ENCODE results near the gene OR5T3. TPM values are rescaled to one million over a fixed set of nuclear protein-coding genes. Genes with fewer than 3 reads are reported as not detected.

Gene OR5T3
- total and polyA plus RNA-seq, 3 donors from 2014 or later: not detected

DNA sequence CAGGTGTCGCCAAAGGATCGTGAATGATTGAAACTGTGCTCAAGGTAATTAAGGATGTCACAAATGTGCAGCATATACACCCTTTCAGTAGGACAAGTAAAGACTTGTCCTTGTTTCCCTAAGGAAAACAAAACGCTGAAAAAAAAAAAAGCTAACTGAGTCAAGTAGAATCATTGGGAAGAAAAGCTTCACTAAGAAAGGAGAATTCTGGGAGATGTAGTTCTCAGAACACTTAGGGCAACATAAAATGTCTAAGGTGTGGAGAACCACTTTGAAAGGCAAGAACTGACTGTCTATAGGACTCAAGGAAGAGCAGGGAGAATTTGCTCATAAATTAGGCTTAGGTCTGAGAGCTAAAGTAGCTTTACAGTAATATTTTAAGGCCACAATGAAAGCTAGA lies 19.0 kb downstream of the OR5T3 start:
- Histone ChIP-seq H3K4me1 (no peaks in the 10 kb centered on the region), H3K4me3 (no peak overlapping the region), H3K27ac (no peak overlapping the region), H3K36me3 (ENCODE audit: low read depth, missing control alignments) (no peaks in the 10 kb centered on the region), H3K9me3 (no peaks in the 10 kb centered on the region), H3K27me3 (no peaks in the 10 kb centered on the region)
- WGBS, 2 donors: 43 to 58% methylated on average over 3 of the region's 3 CpGs
- TF ChIP-seq, protein P1, sequence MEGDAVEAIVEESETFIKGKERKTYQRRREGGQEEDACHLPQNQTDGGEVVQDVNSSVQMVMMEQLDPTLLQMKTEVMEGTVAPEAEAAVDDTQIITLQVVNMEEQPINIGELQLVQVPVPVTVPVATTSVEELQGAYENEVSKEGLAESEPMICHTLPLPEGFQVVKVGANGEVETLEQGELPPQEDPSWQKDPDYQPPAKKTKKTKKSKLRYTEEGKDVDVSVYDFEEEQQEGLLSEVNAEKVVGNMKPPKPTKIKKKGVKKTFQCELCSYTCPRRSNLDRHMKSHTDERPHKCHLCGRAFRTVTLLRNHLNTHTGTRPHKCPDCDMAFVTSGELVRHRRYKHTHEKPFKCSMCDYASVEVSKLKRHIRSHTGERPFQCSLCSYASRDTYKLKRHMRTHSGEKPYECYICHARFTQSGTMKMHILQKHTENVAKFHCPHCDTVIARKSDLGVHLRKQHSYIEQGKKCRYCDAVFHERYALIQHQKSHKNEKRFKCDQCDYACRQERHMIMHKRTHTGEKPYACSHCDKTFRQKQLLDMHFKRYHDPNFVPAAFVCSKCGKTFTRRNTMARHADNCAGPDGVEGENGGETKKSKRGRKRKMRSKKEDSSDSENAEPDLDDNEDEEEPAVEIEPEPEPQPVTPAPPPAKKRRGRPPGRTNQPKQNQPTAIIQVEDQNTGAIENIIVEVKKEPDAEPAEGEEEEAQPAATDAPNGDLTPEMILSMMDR (IDR thresholded peaks at IDR 0.05): no peak
- no peak for TF ChIP-seq POLR2A (IDR thresholded peaks at IDR 0.05)
- intact Hi-C loops (cut with DNase I; ENCODE audit: low total_unique reads): no loop called here
- no peak for DNase-seq

DNA sequence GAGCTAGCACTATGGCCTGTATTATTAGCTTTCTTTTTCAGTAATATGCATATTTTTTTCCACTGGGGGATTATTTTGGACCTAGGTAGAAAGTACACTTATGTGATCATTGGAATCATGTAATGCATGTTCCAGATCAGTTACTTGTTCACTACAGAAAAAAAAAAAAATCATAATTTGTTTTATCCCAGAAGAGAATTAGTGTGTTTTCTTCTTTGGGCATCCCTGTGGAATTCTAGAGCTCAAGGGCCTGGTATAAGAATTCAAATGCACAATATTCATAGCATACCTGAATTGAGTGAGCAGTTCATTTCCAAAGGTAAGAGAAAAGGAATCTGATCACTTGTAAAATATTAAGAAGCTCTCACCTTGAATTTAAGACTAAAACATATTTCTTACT lies 21.8 kb downstream of the OR5T3 start, which contains the start of gene OR5T1:
Gene OR5T1 (plus strand): TSS at position 301 of the 400 bp plus-strand sequence. CDS start 1,485 bp downstream, outside the sequence.
- TF ChIP-seq, protein P1 (IDR thresholded peaks at IDR 0.05): no peak
- TF ChIP-seq POLR2A (IDR thresholded peaks at IDR 0.05): no peak
- intact Hi-C loops (cut with DNase I; ENCODE audit: low total_unique reads): no loop called here
- no peak for DNase-seq

DNA sequence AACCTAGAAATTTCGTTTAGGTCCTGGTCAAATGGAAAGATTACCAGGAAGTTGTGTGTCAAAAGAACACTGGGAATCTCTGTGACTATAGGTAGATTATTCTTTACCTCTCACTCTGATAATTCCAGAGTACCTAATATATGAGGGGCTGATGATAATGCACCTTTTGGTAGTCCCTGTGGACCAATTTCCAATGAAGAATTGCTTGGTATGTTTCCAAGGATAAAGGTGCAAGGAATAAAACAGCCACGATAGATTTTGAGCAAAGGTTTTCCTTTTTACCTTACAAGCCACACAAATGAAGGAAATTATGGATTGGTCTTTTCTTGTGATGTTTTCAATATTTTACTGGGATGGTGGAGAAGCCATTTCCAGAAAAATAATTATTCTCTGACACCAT lies 40.1 kb downstream of the OR5T3 start, which contains the start of gene OR8H1:
Gene OR8H1 (minus strand): TSS at position 101 of the 400 bp plus-strand sequence. CDS start 1,192 bp downstream, outside the sequence.
- H3K4me3 ChIP-seq: no peak within 1 kb of the TSS
- intact Hi-C loops (cut with DNase I; ENCODE audit: low total_unique reads): no loop called here
- no peak for TF ChIP-seq POLR2A (IDR thresholded peaks at IDR 0.05)
- TF ChIP-seq, protein P1 (IDR thresholded peaks at IDR 0.05): no peak
- H3K9me3 ChIP-seq: no peaks in the 10 kb centered on the region
- no peaks in the 10 kb centered on the region for H3K27me3 ChIP-seq
- WGBS, 2 donors: 38 to 75% methylated on average over 2 of the region's 2 CpGs
- H3K4me1 ChIP-seq: no peaks in the 10 kb centered on the region
- H3K36me3 ChIP-seq (ENCODE audit: low read depth, missing control alignments): no peaks in the 10 kb centered on the region
- no peak within 1 kb of the TSS for H3K27ac ChIP-seq
- DNase-seq: no peak

More for the DNA sequence above, 21.8 kb downstream of the OR5T3 start, which contains the start of gene OR5T1:
- Histone ChIP-seq H3K27ac (no peak within 1 kb of the TSS), H3K36me3 (ENCODE audit: low read depth, missing control alignments) (no peaks in the 10 kb centered on the region), H3K4me1 (no peaks in the 10 kb centered on the region), H3K4me3 (no peak within 1 kb of the TSS), H3K27me3 (no peaks in the 10 kb centered on the region), H3K9me3 (no peaks in the 10 kb centered on the region)

DNA sequence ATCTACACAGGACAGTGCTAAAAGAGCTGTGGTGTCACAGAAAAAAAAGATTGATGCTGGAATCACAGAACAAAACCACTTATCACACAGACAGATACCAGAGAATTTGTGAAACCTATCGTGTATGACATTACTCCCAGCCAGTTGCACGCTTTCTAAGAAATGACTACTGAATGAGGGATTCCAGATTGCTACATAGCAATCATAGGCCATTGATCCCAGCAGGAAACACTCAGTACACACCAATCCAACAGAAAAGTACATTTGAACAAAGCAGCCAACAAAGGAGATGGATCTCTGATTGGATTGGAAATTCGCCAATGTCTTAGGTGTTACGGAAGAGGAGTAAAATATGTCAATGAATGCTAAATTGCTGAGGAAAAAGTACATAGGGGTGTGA lies 44.8 kb downstream of the OR5T3 start:
- Histone ChIP-seq H3K4me3 (no peak overlapping the region), H3K36me3 (ENCODE audit: low read depth, missing control alignments) (no peaks in the 10 kb centered on the region), H3K9me3 (no peaks in the 10 kb centered on the region), H3K4me1 (no peaks in the 10 kb centered on the region), H3K27ac (no peak overlapping the region), H3K27me3 (no peaks in the 10 kb centered on the region)
- DNase-seq: no peak
- intact Hi-C loops (cut with DNase I; ENCODE audit: low total_unique reads): no loop called here
- no peak for TF ChIP-seq POLR2A (IDR thresholded peaks at IDR 0.05)
- TF ChIP-seq, protein P1 (IDR thresholded peaks at IDR 0.05): no peak
- WGBS, 2 donors: 84 to 90% methylated on average over 4 of the region's 4 CpGs

Other genes with a start within 250 kb of the OR5T3 start
- gene OR5AS1, start 224.6 kb upstream of the OR5T3 start, total RNA-seq: under 1 TPM in 1 of 2 donors, not detected in 1; 0.16 TPM
- not detected for gene OR5AS1, start 224.6 kb upstream of the OR5T3 start, polyA plus RNA-seq (ENCODE audit: insufficient read depth, low read depth, low replicate concordance)
- gene OR8I2, start 158.9 kb upstream of the OR5T3 start, total RNA-seq: not detected
- gene OR8I2, start 158.9 kb upstream of the OR5T3 start, polyA plus RNA-seq (ENCODE audit: insufficient read depth, low read depth, low replicate concordance): not detected
- not detected for gene OR8H2, start 148.6 kb upstream of the OR5T3 start, total RNA-seq
- not detected for gene OR8H2, start 148.6 kb upstream of the OR5T3 start, polyA plus RNA-seq (ENCODE audit: insufficient read depth, low read depth, low replicate concordance)
- gene OR8H3, start 129.9 kb upstream of the OR5T3 start, total RNA-seq: not detected
- gene OR8H3, start 129.9 kb upstream of the OR5T3 start, polyA plus RNA-seq (ENCODE audit: insufficient read depth, low read depth, low replicate concordance): not detected
- gene OR8J3, start 112.1 kb upstream of the OR5T3 start, total RNA-seq: not detected
- gene OR8J3, start 112.1 kb upstream of the OR5T3 start, polyA plus RNA-seq (ENCODE audit: insufficient read depth, low read depth, low replicate concordance): not detected
- gene OR8K5, start 91.9 kb upstream of the OR5T3 start, total RNA-seq: under 1 TPM in 1 of 2 donors, not detected in 1; 0.87 TPM
- not detected for gene OR8K5, start 91.9 kb upstream of the OR5T3 start, polyA plus RNA-seq (ENCODE audit: insufficient read depth, low read depth, low replicate concordance)
- not detected for gene OR5J2, start 75.6 kb upstream of the OR5T3 start, total RNA-seq
- not detected for gene OR5J2, start 75.6 kb upstream of the OR5T3 start, polyA plus RNA-seq (ENCODE audit: insufficient read depth, low read depth, low replicate concordance)
- not detected for gene OR5T2, start 18.0 kb upstream of the OR5T3 start, total RNA-seq
- gene OR5T2, start 18.0 kb upstream of the OR5T3 start, polyA plus RNA-seq (ENCODE audit: insufficient read depth, low read depth, low replicate concordance): not detected
- gene OR5T1, start 21.9 kb downstream of the OR5T3 start, total RNA-seq: not detected
- gene OR5T1, start 21.9 kb downstream of the OR5T3 start, polyA plus RNA-seq (ENCODE audit: insufficient read depth, low read depth, low replicate concordance): not detected
- gene OR8H1, start 40.0 kb downstream of the OR5T3 start, total RNA-seq: under 1 TPM in 1 of 2 donors, not detected in 1; 0.08 TPM
- not detected for gene OR8H1, start 40.0 kb downstream of the OR5T3 start, polyA plus RNA-seq (ENCODE audit: insufficient read depth, low read depth, low replicate concordance)
- gene OR8K3, start 62.9 kb downstream of the OR5T3 start, total RNA-seq: not detected
- not detected for gene OR8K3, start 62.9 kb downstream of the OR5T3 start, polyA plus RNA-seq (ENCODE audit: insufficient read depth, low read depth, low replicate concordance)
- not detected for gene OR8K1, start 93.8 kb downstream of the OR5T3 start, total RNA-seq
- gene OR8K1, start 93.8 kb downstream of the OR5T3 start, polyA plus RNA-seq (ENCODE audit: insufficient read depth, low read depth, low replicate concordance): not detected
- not detected for gene OR8J1, start 102.0 kb downstream of the OR5T3 start, total RNA-seq
- not detected for gene OR8J1, start 102.0 kb downstream of the OR5T3 start, polyA plus RNA-seq (ENCODE audit: insufficient read depth, low read depth, low replicate concordance)
- not detected for gene OR8U1, start 123.4 kb downstream of the OR5T3 start, total RNA-seq
- not detected for gene OR8U1, start 123.4 kb downstream of the OR5T3 start, polyA plus RNA-seq (ENCODE audit: insufficient read depth, low read depth, low replicate concordance)
- gene OR5AL1, start 160.4 kb downstream of the OR5T3 start, total RNA-seq: not detected
- not detected for gene OR5AL1, start 160.4 kb downstream of the OR5T3 start, polyA plus RNA-seq (ENCODE audit: insufficient read depth, low read depth, low replicate concordance)
- gene OR5M3, start 221.1 kb downstream of the OR5T3 start, total RNA-seq: not detected
- not detected for gene OR5M3, start 221.1 kb downstream of the OR5T3 start, polyA plus RNA-seq (ENCODE audit: insufficient read depth, low read depth, low replicate concordance)
- gene OR5M8, start 239.1 kb downstream of the OR5T3 start, total RNA-seq: under 1 TPM in 1 of 2 donors, not detected in 1; 0.47 TPM
- not detected for gene OR5M8, start 239.1 kb downstream of the OR5T3 start, polyA plus RNA-seq (ENCODE audit: insufficient read depth, low read depth, low replicate concordance)

All from testis (tissue), 3 donors.